GOT3 (cell line): ENCODE measurements around the gene PPFIBP1.
"Not testable (repeated sequence)": the region's sequence is repeated elsewhere in the genome, so short reads cannot be mapped to it uniquely, and the experiment has no call there.

ENCODE experiments used
- DNase-seq: peaks from one replicate; lab custom pipeline; 2025; ENCODE audit warnings: mixed read lengths; lab: John Stamatoyannopoulos, UW

Gene PPFIBP1

DNA sequence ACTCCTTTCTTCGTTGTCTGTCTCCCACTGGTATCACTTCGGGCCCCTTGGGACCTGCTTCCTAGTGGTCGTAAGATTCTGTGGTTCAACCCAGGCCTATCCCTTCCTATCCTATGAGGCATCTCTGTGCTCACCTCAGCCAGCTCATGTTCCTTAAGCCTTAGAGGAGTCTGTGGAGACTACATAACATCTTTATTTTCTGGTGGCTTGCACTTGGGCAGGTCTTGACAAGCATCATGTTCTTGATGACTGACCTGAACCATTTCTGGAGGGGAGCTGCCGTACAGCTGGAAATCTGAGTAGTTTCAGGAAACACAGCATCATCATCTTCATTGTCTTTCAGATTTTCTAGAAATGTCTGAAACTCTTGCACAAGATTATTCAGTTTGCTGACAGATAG lies 69.3 kb downstream of the PPFIBP1 start:
- no peak for DNase-seq

DNA sequence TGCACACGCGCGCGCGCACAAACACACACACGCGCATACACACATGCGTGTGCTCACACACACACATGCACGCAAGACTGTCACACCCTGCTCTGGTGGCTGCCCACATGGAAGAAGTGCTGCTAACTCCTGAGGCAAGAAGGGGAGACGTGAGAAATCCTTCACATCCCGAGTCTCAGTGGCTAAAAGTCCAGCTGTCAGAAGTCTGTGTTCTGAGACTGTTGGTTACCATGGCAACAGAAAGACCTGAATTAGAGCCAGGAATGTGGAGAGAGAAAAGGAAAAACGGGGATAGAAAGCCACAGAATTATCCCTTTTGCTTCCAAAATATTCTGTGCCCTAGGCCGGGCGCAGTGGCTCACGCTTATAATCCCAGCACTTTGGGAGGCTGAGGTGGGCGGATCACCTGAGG lies 71.2 kb downstream of the PPFIBP1 start:
- DNase-seq, result no peak

DNA sequence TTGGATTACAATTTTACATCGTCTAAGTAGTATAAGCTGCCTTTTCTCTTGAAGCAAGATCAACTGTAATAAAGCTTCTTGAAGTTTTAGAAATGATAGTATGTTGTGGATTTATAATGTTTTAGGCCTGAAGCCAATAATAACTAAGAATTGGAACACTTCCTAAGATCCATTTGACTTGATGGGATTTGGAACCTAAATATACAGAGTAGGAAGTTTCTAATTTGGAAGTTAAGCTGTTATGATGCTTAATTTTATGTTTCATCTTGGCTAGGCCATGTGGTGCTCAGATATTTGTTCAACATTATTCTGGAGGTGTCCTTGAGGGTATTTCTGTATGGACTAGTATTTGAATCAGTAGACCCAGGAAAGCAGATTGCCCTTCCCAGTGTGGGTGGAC lies 74.9 kb downstream of the PPFIBP1 start:
- DNase-seq, result not testable (repeated sequence)

DNA sequence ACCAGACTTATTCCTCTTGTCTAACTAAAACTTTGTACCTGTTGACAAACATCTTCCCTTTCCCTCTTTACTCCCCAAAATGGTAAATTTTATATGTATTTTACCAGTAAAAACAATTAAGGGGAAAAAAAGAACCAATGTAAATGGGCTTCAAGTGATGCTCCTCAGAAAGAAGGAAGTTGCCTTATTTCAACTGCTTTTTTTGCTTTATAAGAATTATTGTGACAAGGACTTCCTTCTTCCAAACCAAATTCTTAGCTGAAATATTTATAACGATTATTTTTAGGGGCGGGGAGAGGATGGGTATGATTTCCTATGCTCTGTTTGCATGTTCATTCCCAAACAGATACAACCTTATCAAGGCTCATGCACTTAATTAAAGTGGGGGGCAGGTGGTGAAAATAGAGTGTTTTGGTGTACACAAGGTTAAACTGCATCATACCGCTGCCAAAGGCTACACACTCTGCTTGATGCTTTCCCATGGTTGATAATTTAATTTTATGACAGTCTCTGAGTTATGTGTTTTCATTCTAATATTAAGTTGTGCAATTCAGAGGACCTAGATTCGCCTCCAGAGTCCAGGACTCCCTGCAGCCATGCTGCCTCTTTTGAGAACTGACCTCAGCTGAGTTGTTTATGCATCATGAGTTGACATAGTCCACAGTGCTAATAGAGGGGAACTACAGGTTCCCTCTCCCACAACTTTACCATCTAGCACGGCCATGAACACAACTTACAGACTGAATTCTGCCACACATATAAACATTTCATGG lies 77.2 kb downstream of the PPFIBP1 start:
- DNase-seq, result not testable (repeated sequence)

DNA sequence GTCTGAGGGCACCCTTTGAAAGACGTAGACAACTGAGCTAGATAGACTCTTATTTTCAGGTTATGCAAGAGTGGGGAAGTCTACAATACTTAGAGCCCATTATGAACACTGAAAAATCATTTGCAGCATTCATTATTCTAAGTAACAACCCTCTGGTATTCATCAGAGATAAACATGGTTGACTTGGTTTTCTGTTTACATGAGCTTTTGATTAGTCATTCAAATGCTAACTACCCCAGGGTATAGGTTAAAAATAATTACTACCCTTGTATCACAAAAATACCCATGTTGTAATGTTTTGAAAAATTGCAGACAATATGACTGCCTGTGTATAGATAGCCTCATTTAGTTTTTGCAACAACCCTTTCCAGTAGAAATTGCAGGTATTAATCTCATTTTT lies 78.5 kb downstream of the PPFIBP1 start:
- DNase-seq, result no peak

DNA sequence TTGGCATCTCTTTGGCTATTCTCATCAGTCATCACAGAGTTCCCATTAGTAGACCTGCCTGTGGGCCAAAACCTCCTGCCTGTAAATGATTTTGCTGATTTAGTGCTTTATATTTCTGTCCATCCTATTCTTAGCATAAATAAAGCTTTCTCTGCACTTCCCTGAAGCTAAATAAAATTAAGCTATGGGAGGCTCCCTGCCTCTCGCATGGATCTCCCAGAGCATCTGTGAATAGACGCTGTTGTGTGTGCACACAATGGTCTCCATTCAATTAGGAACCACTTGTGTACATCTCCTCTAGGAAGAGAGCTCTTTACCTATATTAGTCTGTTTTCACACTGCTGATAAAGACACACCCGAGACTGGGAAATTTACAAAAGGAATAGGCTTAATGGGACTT lies 80.4 kb downstream of the PPFIBP1 start:
- DNase-seq, result no peak

DNA sequence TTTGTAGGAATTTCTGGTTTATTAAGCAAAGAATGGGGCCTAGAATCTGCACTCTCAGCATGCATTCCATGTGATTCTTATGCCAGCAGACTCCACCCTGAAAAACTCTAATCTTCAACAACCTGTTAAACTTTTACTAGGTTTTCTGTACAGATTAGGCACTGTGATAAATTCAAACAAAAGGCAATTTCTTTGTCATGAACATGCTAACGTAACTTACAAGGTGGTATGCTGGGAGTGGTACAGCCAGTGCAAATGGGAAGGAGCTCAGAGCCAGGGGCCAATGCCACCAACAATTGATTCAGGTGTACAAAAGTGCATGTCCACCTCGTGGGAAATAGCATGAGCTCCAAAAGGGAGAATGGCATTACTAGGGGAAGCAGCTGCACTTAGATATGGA lies 83.0 kb downstream of the PPFIBP1 start:
- DNase-seq, result no peak

DNA sequence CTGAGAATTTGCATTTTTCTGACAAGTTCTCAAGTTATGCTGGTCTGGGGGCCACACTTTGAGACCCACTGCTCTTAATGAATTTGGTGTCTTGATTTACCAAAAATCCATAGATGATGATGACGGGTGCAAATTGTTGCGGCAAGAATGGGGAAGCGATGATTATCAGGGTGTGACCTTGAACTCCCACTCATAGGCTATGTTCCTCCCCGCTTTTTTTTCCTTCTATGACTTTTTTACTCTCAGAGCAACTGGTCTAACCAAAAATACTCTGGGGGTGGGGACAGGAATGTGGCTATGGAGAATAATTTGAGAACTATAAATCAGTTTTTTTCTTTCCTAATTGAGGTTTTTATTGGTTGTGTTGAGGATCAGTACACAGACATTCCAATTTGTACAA lies 83.6 kb downstream of the PPFIBP1 start:
- no peak for DNase-seq

DNA sequence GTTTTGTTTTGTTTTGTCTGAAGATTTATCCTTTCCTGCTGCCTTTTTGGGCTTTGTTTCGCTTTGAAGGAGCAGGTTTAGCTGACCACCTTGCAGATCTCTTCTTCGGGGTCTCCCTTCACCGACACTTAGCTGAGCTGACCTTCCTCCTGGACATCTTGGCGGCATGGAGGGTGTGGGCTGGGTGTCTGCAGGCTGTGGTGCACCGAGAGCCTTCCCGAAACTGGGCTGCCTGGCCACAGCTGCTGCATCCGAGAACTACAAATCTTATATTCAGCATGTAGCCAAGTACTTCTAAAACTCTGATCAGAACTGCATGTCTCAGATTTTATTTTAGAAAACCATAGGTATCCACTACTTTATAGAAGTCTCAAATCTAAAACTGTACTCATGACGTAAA lies 84.9 kb downstream of the PPFIBP1 start:
- no peak for DNase-seq

DNA sequence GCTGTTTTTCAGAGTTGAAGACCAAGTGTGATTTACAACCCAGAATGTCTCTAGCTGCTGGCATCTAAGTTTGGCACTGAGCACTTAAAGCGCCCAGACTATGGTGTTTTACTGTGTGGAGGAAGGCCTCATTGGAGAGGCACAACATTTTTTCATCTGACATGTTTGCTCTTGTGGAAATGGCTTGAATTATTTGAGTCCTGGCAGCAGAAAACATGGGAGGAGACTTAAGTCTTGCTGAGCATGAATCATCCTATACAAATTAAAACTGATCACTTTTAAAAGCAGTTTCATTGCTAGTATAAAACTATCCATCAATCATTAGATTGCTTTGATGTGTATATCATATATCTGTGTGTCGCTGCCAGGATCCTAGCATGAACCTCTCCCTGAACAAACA lies 86.4 kb downstream of the PPFIBP1 start:
- no peak for DNase-seq

DNA sequence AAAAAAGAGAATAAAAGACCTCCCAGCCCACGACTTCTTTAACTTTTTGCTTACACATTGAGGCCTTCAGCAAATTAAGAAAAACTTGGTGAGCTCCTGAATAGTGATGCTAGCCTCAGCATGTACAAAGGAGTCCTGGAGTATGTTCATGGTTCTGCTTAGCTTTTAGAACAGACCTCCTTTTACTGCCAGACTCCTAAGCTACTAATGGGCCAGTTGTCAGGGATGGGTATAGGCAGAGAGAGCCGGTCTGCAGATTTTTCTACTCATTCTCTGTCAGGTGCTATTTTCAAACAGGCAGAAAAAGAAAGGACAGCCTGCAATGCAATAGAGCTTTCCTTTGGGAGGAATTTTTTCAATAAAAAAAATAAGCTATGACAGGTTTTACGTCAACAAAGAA lies 90.4 kb downstream of the PPFIBP1 start:
- no peak for DNase-seq

DNA sequence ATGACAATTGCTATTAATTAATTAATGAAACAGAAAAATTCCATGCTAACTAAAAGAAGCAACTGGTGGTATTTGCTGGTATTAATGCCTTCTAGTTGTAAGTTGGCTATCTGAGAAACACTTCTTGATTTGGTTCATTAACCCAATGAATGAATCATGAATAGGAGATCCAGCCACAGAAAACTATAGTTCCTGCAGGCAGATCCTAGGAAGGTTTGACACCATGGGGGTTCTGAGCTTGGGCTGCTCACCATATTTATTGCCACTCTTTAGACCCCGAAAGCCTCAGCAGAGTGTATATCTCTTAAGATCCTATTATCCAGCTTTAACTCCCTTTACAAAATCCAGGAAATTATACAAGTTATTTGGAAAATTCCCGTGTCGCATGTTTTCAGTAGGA lies 90.9 kb downstream of the PPFIBP1 start:
- no peak for DNase-seq

DNA sequence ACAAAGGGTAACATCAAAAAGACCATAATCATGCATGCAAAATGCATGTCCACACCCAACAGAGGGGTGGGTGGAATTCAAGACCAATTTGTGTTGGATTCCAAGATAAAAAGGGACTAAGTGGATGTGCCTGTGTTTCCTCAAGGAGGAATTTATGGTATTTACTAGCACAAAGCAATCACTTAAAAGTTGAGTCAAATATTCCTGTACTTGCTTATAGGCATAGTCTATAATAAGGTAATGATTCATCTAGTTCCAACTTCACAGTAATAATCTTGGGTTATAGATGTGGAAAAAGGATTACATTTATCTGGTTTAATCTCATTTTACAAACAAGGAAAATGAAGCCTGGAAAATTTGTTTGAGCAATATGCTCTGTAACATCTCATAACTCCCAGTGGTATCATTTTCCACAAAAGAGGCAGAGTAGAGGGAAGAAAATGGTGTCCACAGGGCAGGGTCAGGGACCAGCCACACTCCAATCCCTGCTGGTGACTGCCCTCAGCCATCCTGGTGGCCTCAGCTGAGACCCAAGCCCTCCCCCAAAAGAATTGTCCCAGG lies 91.4 kb downstream of the PPFIBP1 start:
- DNase-seq, result no peak

DNA sequence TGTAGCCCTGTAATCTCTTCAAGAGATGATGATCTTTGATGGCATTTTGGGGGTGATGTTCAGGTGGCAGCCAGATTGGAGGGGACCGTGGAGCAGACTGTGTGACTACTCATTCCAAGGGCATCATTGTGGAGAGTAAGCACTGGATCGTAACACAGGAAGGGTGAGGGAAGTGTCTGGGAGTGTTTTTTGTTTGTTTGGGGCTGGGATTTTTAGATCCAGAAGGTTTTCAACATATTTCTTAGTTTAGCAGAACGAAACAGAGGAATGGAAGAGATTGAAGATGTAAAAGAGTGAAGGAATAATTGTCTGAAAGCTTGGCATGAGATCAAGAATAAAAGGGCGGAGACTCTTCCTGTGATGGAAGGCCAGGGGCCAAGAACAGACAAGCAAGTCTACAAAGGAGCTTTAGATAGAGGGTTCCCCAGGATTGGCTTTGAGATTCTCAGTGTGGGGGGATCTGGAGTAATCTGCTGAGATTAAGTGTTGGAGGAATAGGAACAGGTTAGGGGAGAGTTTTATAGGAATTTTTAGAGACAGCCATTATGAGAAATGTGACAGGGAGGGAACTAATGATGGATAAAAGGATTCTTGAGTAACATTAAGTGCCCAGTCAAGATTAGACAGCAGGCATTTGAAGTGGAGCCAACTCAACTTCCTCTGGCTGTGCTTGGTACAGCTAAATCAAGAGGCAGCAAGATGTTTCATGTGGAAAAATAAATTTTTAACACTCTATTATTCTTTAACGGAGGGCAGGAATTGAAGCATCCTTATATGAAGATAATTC lies 92.5 kb downstream of the PPFIBP1 start:
- no peak for DNase-seq

DNA sequence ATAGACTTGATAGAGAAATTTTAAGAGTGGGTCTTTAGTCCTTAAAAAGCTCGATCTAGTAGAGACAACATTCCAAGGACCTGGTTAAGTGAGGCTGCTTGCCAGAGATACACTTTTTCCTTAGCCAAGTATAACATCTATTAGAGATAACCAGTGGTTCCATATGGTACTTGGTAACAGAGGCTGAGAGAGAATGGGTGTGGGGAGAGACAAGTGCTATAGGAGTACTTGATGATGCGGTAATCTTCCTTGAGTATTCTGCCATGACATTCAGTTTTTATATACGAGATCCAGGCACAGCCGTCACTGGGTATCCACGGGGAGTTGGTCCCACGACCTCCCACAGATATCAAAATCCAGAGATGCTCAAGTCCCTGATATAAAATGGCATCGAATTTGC lies 94.8 kb downstream of the PPFIBP1 start:
- DNase-seq, result no peak

DNA sequence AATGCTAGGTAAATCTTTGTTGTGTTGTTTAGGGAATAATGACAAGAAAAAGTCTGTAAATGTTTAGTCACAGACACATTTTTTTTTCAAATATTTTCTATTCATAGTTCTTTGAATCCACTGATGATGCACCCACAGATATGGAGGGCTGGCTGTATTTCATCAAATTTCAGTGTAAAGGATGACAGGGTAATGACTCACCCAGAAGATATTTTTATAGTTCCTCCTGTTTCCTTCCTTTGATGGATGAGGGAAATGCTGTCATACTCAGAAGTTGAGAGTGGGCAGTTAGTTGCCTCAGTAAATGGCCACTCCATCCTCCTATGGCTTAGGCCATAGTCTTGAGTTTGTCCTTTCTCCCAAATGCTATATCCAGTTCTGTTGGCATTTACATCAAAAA lies 95.3 kb downstream of the PPFIBP1 start:
- no peak for DNase-seq

DNA sequence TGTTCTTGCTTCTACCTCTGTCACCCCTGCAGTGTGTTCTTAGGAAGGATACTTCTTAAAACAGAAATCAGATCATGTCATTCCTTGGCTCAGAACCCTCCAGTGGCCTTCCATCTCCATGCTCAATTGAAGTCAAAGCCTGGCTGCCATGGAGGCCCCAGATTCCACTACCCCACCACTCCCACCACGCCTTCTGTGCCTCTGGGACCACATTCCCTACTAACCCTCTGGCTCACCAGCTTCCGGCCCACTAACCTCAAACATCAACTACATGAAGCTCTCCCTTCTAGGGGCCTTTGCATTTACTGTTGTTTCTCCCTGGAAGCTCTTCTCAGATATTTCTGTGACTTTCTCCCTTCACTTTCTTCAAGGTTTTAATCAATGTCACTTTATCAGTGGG lies 96.1 kb downstream of the PPFIBP1 start:
- no peak for DNase-seq

DNA sequence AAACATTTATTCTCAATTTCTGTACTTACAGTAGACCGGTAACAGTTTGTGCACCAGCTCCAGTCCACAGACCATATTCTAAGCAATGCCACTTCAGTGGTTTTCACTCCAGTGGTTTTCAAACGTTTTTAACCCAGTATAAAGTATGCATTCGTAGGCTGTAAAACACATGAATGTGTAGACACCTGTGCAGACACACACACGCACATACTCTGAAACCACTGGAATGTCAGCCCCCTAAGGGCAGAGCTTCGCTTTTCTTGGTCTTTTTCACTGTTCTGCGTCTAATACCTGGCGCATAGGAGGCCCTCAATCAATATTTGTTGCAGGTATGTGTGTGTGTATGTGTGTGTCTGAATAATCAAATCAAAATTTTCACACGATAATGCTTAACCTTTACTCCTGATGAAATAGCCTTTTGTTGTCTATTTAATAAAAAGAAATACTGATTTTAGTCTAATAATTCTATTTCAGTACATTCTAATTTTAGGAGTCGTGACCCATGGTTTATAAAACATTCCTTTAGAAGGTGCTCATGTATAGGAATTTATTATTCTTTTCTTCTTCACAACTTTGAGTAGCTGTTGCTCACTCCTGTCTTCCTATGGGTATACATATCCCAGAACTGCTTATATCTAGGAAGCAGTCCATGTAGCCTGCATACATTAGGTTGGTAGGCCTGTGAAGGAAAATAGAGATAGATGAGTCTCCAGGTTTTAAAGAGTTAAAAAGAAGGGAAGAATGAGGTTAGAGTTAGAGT lies 98.6 kb downstream of the PPFIBP1 start:
- DNase-seq, result no peak

DNA sequence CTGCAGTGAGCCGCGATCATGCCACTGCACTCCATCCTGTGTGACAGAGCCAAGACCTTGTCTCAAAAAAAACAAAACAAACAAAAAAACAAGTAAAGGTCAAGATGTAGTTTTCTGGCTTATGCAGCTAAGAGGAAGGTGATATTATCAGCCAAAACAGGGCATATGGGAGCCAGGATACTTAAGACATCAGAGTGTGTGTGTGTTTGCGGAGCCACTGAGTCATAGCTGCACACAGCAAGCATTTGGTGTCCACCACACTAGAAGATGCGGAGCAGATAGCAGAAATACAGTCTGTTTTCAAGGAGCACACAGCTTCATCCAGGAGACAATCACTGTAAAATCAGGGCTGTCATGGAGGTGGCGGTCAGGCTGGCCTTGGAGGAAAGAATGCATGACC lies 99.6 kb downstream of the PPFIBP1 start:
- DNase-seq, result no peak

DNA sequence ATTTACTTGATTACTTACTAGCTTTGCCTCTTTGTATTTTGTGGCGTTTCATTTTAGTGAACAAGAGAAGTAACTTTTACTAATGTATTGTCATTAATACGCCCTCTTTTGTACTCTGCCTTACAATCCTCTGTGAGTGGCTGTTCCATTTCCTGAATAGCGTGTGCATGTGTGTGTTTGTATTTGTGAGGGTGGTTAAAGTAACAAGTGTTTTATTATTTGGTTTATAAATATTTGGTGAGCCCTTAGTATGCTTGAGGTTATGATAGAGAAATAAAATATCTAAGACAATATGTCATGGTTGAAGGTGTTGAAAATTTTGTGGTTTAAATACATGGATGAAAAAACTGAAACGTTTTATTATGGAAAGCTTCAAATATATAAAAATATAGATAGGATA lies 100.6 kb downstream of the PPFIBP1 start:
- DNase-seq, result no peak

DNA sequence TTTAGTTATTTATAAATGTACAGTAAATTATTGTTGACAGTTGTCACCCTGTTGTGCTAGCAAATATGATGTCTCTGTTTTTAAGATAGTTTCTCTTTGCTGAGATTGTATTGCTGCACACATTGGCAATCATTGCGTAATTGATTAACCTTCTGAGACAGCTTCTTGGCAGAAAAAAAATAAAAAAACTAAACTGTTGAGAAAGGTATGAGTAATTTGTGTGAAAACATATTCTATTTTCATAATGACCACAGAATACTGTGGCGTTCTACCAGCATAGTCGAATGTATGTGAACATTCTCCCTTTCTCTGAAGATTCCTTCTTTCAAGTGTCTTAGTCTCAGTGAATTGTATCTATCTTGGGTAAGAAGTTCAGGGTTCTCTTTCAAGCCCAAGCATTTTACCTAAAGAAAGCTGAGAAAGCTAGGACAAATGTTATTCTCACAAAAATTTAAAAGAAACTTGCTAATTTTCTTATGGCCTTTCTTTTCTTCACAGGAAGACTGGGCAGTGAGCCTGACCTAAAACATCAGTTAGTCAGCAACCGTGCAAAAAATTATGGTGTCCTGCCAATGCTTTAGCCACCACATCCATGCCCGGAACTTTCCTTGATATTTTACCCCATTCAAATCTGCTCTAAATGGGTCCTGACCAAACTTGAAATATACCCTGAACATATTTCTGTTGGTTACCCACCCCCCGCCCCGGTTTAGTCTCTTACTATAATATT lies 103.3 kb downstream of the PPFIBP1 start:
- no peak for DNase-seq
